Measurements from ENCODE around the gene ABCA2. TPM values are rescaled to one million over a fixed set of nuclear protein-coding genes. Genes with fewer than 3 reads are reported as not detected.

Gene ABCA2
- total and polyA plus RNA-seq, 4 donors, result 46.8 to 151 (median 95.4) TPM

GRCh38 chr9:136969774-136970173, 58.3 kb downstream of the ABCA2 start:
- Histone ChIP-seq H3K9me3 (ENCODE audit: control insufficient read depth, insufficient read depth, low read length) (no peaks in the 10 kb centered on the region), H3K4me3 (ENCODE audit: low read depth, low read length) (no peak overlapping the region), H3K27me3 (ENCODE audit: control insufficient read depth, insufficient read depth, low read length) (no peaks in the 10 kb centered on the region), H3K4me1 (ENCODE audit: control insufficient read depth, insufficient read depth, low read length) (peaks cover 13% of the 10 kb centered on the region), H3K36me3 (ENCODE audit: control insufficient read depth, insufficient read depth, low read length) (no peaks in the 10 kb centered on the region), H3K27ac (ENCODE audit: low read depth, low read length) (no peak overlapping the region)
- DNase-seq (ENCODE audit: low read depth in 4 of 6, low spot score in 6 of 6), result no peak
- 82% methylated on average over 4 of the region's 5 CpGs for WGBS (ENCODE audit: insufficient coverage)

- H3K27me3 ChIP-seq (ENCODE audit: control insufficient read depth, insufficient read depth, low read length), result no peaks in the 10 kb centered on the region
- no peak overlapping the region for H3K27ac ChIP-seq (ENCODE audit: low read depth, low read length)
- H3K36me3 ChIP-seq (ENCODE audit: control insufficient read depth, insufficient read depth, low read length), result no peaks in the 10 kb centered on the region
- 86% methylated on average over 17 of the region's 17 CpGs for WGBS (ENCODE audit: insufficient coverage)
- no peaks in the 10 kb centered on the region for H3K9me3 ChIP-seq (ENCODE audit: control insufficient read depth, insufficient read depth, low read length)
- H3K4me3 ChIP-seq (ENCODE audit: low read depth, low read length), result no peak overlapping the region
- no peak for DNase-seq (ENCODE audit: low read depth in 4 of 6, low spot score in 6 of 6)
- peaks cover 15% of the 10 kb centered on the region for H3K4me1 ChIP-seq (ENCODE audit: control insufficient read depth, insufficient read depth, low read length)
Measured at GRCh38 chr9:136969150-136969549, 58.9 kb downstream of the ABCA2 start.

GRCh38 chr9:136968333-136969127, 59.5 kb downstream of the ABCA2 start:
- H3K4me3 ChIP-seq (ENCODE audit: low read depth, low read length), result no peak overlapping the region
- WGBS (ENCODE audit: insufficient coverage), result 78% methylated on average over 17 of the region's 17 CpGs
- H3K27ac ChIP-seq (ENCODE audit: low read depth, low read length), result no peak overlapping the region
- H3K27me3 ChIP-seq (ENCODE audit: control insufficient read depth, insufficient read depth, low read length), result no peaks in the 10 kb centered on the region
- no peaks in the 10 kb centered on the region for H3K9me3 ChIP-seq (ENCODE audit: control insufficient read depth, insufficient read depth, low read length)
- H3K36me3 ChIP-seq (ENCODE audit: control insufficient read depth, insufficient read depth, low read length), result no peaks in the 10 kb centered on the region
- no peak for DNase-seq (ENCODE audit: low read depth in 4 of 6, low spot score in 6 of 6)
- peaks cover 16% of the 10 kb centered on the region for H3K4me1 ChIP-seq (ENCODE audit: control insufficient read depth, insufficient read depth, low read length)

GRCh38 chr9:136965771-136966484, 62.1 kb downstream of the ABCA2 start:
- Histone ChIP-seq H3K27ac (ENCODE audit: low read depth, low read length) (no peak overlapping the region), H3K36me3 (ENCODE audit: control insufficient read depth, insufficient read depth, low read length) (no peaks in the 10 kb centered on the region), H3K4me1 (ENCODE audit: control insufficient read depth, insufficient read depth, low read length) (peaks cover 28% of the 10 kb centered on the region), H3K4me3 (ENCODE audit: low read depth, low read length) (no peak overlapping the region), H3K9me3 (ENCODE audit: control insufficient read depth, insufficient read depth, low read length) (no peaks in the 10 kb centered on the region), H3K27me3 (ENCODE audit: control insufficient read depth, insufficient read depth, low read length) (no peaks in the 10 kb centered on the region)
- peak in 2 of 6 donors; percentile 59 to 71 for DNase-seq (ENCODE audit: low read depth in 4 of 6, low spot score in 6 of 6)
- WGBS (ENCODE audit: insufficient coverage), result 25% methylated on average over 18 of the region's 23 CpGs

- Histone ChIP-seq H3K4me1 (ENCODE audit: control insufficient read depth, insufficient read depth, low read length) (peaks cover 26% of the 10 kb centered on the region), H3K36me3 (ENCODE audit: control insufficient read depth, insufficient read depth, low read length) (no peaks in the 10 kb centered on the region), H3K4me3 (ENCODE audit: low read depth, low read length) (no peak overlapping the region), H3K27ac (ENCODE audit: low read depth, low read length) (no peak overlapping the region), H3K9me3 (ENCODE audit: control insufficient read depth, insufficient read depth, low read length) (no peaks in the 10 kb centered on the region), H3K27me3 (ENCODE audit: control insufficient read depth, insufficient read depth, low read length) (no peaks in the 10 kb centered on the region)
- WGBS (ENCODE audit: insufficient coverage), result 84% methylated on average over 24 of the region's 26 CpGs
- no peak for DNase-seq (ENCODE audit: low read depth in 4 of 6, low spot score in 6 of 6)
Measured at GRCh38 chr9:136964833-136965422, 63.1 kb downstream of the ABCA2 start.

GRCh38 chr9:136964171-136964689, 63.8 kb downstream of the ABCA2 start:
- Histone ChIP-seq H3K4me3 (ENCODE audit: low read depth, low read length) (no peak overlapping the region), H3K27me3 (ENCODE audit: control insufficient read depth, insufficient read depth, low read length) (no peaks in the 10 kb centered on the region), H3K27ac (ENCODE audit: low read depth, low read length) (no peak overlapping the region), H3K9me3 (ENCODE audit: control insufficient read depth, insufficient read depth, low read length) (no peaks in the 10 kb centered on the region), H3K4me1 (ENCODE audit: control insufficient read depth, insufficient read depth, low read length) (peaks cover 32% of the 10 kb centered on the region), H3K36me3 (ENCODE audit: control insufficient read depth, insufficient read depth, low read length) (no peaks in the 10 kb centered on the region)
- 71% methylated on average over 20 of the region's 22 CpGs for WGBS (ENCODE audit: insufficient coverage)
- DNase-seq (ENCODE audit: low read depth in 4 of 6, low spot score in 6 of 6), result no peak

GRCh38 chr9:136963751-136964150, 64.3 kb downstream of the ABCA2 start:
- H3K27ac ChIP-seq (ENCODE audit: low read depth, low read length), result no peak overlapping the region
- no peaks in the 10 kb centered on the region for H3K36me3 ChIP-seq (ENCODE audit: control insufficient read depth, insufficient read depth, low read length)
- DNase-seq (ENCODE audit: low read depth in 4 of 6, low spot score in 6 of 6), result no peak
- 66% methylated on average over 6 of the region's 12 CpGs for WGBS (ENCODE audit: insufficient coverage)
- no peak overlapping the region for H3K4me3 ChIP-seq (ENCODE audit: low read depth, low read length)
- H3K4me1 ChIP-seq (ENCODE audit: control insufficient read depth, insufficient read depth, low read length), result peaks cover 33% of the 10 kb centered on the region
- no peaks in the 10 kb centered on the region for H3K27me3 ChIP-seq (ENCODE audit: control insufficient read depth, insufficient read depth, low read length)
- H3K9me3 ChIP-seq (ENCODE audit: control insufficient read depth, insufficient read depth, low read length), result no peaks in the 10 kb centered on the region

GRCh38 chr9:136963341-136963740, 64.7 kb downstream of the ABCA2 start:
- Histone ChIP-seq H3K4me3 (ENCODE audit: low read depth, low read length) (no peak overlapping the region), H3K27ac (ENCODE audit: low read depth, low read length) (no peak overlapping the region), H3K4me1 (ENCODE audit: control insufficient read depth, insufficient read depth, low read length) (peaks cover 33% of the 10 kb centered on the region), H3K27me3 (ENCODE audit: control insufficient read depth, insufficient read depth, low read length) (no peaks in the 10 kb centered on the region), H3K36me3 (ENCODE audit: control insufficient read depth, insufficient read depth, low read length) (no peaks in the 10 kb centered on the region), H3K9me3 (ENCODE audit: control insufficient read depth, insufficient read depth, low read length) (no peaks in the 10 kb centered on the region)
- 83% methylated on average over 15 of the region's 15 CpGs for WGBS (ENCODE audit: insufficient coverage)
- DNase-seq (ENCODE audit: low read depth in 4 of 6, low spot score in 6 of 6), result no peak

- no peak for DNase-seq (ENCODE audit: low read depth in 4 of 6, low spot score in 6 of 6)
- Histone ChIP-seq H3K27ac (ENCODE audit: low read depth, low read length) (no peak overlapping the region), H3K4me1 (ENCODE audit: control insufficient read depth, insufficient read depth, low read length) (peaks cover 33% of the 10 kb centered on the region), H3K27me3 (ENCODE audit: control insufficient read depth, insufficient read depth, low read length) (no peaks in the 10 kb centered on the region), H3K9me3 (ENCODE audit: control insufficient read depth, insufficient read depth, low read length) (no peaks in the 10 kb centered on the region), H3K36me3 (ENCODE audit: control insufficient read depth, insufficient read depth, low read length) (no peaks in the 10 kb centered on the region), H3K4me3 (ENCODE audit: low read depth, low read length) (no peak overlapping the region)
- 75% methylated on average over 11 of the region's 11 CpGs for WGBS (ENCODE audit: insufficient coverage)
Measured at GRCh38 chr9:136962701-136963248, 65.3 kb downstream of the ABCA2 start.
